GM19035 (cell line): ENCODE measurements around the gene KRTAP13-3.
A peak's percentile ranks its signal among the peaks of the same experiment; 100 is the strongest.

Source experiments
- ATAC-seq: cut with Tn5 transposase; IDR thresholded peaks from one replicate; pipeline ENCODE4 v1.9.1; 2021; ENCODE audit not compliant: unreplicated experiment

KRTAP13-3 gene, protein sequence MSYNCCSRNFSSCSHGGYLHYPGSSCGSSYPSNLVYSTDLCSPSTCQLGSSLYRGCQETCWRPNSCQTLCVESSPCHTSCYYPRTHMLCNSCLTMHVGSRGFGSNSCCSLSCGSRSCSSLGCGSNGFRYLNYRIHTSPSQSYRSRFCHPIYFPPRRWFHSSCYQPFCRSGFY

DNA sequence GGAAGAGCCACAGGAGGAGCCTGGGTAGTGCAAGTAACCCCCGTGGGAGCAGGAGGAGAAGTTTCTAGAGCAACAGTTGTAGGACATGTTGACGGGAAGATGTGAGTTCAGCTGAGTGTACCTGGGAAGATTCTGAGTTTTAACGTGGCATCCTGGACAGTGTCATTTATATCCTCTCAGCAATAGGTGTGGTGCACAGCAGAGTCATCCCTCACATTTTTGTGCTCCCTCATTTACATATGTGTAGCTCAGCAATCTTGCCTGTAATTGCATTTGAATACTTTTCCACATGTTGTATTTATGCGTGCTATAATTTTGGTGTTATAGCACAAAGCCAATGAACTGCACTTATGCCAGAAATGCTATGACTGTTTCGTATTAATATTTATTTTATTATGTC is at the start of gene KRTAP13-3:
TSS of gene KRTAP13-3 (minus strand) at position 101 of the 400 bp plus-strand sequence. CDS start at position 87, 14 bp downstream.
- ATAC-seq: no peak

DNA sequence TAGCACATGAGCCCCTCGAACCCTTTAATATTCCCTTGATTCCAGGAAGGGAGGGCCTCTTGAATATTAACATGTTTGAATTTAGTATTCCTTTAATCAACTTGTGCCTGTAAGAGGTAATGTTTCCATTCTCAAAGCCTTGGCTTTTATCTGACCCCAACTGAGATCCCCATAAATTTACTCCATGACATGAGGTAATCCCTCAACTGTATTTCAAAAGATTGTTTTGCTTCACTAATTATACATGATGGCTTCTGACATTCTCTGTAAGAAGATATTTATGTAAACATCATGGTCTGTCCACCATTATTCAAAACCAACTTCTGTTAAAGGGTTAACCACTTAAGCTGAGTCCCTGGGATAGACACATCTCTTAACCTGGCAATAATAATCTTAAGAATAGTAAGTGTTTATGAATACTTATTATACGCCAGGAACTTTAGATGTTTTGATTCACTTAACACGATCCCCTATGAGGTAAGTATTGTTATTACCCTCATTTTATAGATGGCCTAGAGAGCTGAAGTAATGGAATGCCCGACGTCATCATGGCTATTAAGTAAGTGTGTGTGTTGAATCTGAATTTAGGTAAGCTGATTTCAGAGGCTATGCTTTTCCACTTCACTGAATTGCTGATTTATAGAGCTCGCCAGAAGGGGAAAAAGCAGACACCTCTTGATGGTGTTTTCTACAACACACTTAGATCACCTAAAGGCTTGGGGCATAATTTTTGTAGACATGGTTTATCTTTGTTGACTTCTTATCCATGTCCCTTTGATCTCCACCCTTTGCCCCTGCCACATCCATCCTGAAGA is 43.4 kb upstream of the KRTAP13-3 start:
- no peak for ATAC-seq

DNA sequence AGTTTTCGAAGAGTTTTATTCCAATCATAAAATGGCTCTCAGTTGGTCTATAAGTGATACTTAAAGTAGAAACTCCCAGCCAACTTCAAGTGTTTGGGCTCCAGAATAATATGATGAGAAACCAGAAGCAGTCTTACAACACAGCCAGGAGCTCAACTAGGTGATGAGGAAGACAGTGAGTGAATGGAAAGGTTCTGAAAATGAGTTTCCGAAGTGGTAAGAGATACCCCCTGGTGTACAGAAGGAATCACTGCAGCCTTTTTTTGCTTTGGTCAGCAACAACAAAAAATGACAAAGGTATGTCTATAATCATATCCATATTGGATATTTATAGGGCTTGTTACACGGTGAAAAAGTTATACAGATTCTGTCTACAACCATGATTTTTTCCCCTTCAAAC is 38.0 kb upstream of the KRTAP13-3 start:
- no peak for ATAC-seq

DNA sequence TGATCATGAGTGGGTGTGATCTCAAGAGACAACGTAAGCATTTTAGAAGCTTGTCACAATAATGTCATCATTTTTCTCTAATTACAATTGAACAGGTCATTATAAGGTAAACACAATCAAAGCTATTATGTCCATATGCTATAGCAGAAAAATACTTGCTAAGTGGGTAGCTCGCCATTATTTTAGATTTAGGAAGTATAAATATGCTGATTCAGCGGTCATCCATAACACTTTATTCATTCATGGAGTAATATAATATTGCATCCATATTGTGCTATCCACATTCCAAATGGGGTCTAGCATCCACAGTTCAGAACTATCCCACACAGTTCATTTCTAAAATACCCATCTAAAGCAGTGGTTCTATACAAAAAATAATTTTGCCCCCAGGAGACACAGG is 22.8 kb upstream of the KRTAP13-3 start:
- no peak for ATAC-seq

DNA sequence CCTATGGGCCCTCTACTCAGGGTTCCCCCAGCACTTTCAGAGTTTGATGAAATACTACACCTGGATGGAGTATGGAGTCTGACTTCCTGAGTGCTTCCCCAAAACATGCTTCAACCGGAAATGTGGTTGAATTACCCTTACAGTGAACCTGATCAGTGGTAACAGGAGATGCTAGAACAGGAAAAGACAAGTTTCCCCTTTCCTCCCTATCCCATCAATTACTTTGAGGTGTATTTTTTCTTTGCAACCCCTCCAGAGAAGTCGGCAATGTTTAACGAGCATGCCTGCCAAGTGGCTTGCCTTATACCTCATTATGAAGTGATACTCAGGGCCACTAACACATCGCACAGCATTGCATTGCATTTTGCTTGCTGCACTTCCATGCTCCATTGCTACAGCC is 21.3 kb upstream of the KRTAP13-3 start:
- ATAC-seq: no peak

DNA sequence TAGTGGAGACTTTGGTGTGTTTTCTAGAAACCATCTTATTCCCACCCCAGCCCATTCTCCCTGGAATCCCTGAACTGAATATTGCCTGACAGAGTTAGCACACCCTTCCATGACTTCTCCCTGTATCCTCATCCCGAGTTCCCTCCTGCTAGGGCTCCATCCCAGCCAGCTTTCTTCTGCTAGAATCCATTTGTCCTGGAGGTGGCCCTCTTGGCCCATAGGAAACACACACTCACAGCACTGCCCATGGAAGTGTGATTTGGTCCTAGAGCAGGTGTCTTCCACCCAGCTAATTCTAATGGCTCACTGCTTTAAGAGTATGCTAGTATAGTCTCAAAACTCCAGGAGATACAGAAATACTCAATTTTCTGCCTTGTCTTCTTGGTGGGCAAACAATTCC is 18.5 kb upstream of the KRTAP13-3 start:
- no peak for ATAC-seq

DNA sequence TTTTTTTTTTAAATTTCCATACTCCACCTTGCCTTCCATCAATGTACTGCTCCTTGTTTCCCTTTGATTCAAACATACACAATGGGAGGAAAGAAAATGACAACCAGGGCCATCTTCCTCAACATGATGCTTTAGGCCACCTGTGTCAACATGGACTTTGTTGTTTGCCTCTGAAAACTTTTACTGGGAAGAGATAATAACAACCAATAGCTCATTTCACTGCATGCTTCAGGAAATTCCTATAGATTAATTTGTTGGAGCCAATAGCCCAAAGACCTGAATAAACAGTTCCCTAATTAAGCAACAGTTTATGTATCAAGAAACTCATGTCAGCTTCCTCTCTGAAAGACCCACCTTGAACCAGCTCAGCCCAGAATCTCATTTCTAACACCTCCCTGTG is 17.5 kb upstream of the KRTAP13-3 start:
- ATAC-seq: no peak

DNA sequence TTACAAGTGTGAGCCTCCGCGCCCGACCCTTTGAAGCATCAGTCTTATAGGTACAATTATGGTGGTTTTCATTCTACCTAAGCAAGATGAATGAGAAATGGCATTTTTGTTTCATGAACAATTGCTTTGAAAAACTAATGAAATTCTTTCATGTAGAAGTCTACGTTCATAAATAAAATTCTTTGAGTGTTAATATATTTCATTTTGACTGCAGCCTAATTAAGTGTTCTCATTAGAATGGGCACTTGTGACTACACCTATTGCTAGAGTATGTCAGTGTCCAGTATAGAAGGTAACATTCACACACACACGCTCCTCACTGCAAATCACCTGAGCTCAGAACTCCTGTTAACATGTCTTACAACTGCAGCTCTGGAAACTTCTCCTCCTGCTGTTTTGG is 14.2 kb upstream of the KRTAP13-3 start, which contains the start of gene KRTAP15-1:
TSS of gene KRTAP15-1 (plus strand) at position 301 of the 400 bp plus-strand sequence. CDS start at position 354, 53 bp downstream.
- ATAC-seq: no peak

DNA sequence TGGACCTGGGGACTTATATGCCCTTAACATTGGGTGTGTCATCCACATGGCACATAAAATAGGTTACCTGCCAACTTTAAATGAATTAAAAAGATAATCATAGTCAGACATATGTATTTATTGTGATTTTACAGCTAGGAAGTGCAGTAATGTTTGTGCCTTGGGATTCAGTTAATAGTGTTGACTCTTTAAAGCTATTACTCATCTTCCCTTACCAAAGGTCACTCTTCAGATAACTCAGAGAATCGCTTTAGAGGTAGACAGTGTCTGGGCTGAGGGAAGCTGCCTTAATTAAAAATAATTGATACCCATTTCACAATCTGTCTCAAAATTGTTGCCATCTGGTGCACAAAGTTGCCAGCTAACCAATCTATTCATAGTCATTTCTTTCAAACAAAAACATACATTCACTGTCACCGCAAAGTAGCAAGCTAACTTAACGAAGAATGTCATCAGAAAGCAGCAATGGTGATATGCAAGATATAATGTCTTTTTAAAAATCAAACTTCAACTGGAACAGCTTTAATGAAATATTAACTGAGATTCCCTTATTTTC is 11.4 kb upstream of the KRTAP13-3 start:
- no peak for ATAC-seq

DNA sequence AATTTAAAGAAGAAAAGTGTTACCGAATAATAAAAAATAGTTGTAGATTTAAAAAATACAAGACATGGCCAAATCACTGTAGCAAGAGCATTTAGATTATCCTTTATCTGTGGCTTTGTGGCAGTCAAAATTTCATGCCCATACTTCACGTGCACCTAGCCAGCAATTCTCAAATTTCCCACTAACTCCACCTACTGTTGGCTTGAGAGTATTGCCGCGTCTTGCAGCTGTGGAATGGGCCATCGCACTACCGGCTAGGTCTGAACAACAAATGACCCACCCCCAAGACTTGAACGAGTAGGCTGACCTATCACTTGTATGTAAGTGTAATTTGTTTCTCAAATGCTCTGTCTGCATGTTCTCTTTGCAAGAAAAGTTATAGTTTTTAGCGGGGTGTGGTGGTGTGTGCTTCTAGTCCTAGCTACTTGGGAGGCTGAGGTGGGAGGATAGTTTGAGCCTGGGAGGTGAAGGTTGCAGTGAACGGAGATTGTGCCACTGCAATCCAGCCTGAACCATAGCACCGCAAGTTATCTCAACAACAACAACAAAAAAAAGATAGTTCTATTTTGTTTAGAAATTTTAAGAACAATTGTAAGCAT is 8.4 kb upstream of the KRTAP13-3 start:
- ATAC-seq: peak; percentile 55

DNA sequence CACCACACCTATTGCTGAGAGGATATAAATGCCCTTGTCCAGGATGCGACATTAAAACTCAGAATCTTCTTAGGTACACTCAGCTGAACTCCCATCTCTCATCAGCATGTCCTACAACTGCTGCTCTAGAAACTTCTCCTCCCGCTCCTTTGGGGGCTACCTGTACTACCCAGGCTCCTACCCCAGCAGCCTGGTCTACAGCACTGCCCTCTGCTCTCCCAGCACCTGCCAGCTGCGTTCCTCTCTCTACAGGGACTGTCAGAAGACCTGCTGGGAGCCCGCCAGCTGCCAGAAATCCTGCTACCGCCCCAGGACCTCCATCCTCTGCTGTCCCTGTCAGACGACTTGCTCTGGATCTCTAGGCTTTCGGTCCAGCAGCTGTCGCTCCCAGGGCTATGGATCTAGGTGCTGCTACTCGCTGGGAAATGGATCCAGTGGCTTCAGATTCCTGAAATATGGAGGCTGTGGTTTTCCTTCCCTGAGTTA is 4.5 kb upstream of the KRTAP13-3 start, which contains the start of gene KRTAP13-4:
TSS of gene KRTAP13-4 (plus strand) at position 51 of the 486 bp plus-strand sequence. CDS start at position 107, 56 bp downstream.
- no peak for ATAC-seq

DNA sequence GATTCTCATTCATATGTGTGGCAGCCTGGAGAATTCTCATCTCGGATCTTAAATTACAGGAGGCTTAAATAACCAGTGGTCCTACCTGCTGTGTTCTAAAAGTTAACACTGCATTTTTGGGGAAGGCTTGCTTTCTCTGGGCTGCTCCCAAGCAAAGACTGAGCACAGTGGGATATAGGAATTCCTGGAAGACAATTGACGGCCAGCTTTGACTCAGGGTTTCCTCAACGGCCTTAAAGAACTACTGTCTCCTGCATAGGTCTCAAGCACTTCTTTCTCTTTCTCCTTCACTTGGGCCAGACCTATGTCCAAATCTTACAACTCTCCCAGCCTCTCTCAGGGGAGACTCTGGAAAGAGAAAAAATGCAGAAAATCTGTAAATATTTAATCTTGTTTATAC is 1.0 kb upstream of the KRTAP13-3 start:
- no peak for ATAC-seq

DNA sequence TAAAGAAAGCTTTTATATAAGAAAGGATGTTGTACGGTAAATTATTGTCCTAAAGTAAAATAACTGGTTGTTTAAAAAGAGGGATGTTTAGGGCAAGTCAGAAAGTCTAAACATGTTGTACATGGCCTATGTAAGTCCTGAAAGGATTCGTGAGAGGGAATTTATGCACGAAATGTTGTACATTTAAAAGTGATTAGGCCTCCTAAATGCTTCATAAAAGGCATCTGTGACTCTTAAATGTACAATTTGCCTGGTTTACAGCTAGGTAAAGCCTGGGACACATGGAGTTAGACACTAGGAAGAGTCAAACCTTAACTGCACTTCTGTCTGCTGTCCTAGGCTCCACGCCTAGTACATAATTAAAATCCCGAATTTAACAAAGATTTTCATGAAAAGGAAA is 9.7 kb downstream of the KRTAP13-3 start:
- no peak for ATAC-seq

DNA sequence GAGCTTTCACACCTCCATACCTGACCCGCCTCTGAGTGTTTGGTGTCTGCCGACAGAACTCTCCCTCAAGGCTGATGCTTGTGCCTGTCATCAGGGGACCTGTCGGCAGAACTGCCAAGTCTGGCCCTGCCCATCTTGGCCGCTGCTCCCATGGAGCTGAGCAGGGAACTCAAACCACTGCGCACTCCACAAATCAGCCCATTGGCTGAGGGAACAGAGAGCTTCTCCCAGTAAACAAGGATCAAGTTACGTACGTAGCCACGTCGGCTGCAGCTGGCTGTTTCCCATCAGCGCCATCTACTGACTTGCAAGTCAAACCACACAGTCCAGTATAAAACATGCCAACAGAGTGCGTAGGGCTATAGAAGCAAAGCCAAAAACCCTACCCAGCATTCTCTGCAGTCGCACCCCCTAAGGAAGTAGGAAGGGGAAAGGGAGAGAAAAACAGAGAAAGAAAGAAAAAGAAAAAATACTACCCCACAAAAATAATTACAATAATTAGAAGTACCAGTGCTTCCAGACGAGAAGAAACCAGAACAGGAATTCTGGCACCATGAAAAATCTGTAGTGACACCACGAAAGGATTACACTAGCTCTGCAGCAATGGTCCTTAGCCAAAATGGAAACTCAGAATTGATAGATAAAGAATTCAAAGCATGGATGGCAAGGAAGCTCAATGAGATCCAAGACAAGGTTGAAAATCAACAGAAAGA is 16.8 kb downstream of the KRTAP13-3 start:
- ATAC-seq: no peak

DNA sequence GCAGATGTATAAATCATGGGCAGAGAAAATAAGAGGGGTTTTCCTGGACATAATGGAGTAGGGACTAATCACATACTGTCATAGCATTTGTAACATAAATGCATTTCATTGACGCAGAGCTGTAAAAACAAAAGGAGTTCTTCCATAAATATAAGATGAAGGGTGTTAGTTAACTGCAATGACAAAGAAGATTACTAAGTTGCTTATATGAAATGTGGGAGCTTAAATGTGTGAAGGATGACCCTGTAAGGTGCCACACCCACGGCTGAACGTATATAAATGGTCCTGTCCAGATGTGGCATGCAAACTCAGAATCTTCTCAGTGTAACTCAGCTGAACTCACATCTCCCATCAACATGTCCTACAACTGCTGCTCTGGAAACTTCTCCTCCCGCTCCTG is 30.0 kb downstream of the KRTAP13-3 start, which contains the start of gene KRTAP13-1:
TSS of gene KRTAP13-1 (plus strand) at position 301 of the 400 bp plus-strand sequence. CDS start at position 357, 56 bp downstream.
- no peak for ATAC-seq

DNA sequence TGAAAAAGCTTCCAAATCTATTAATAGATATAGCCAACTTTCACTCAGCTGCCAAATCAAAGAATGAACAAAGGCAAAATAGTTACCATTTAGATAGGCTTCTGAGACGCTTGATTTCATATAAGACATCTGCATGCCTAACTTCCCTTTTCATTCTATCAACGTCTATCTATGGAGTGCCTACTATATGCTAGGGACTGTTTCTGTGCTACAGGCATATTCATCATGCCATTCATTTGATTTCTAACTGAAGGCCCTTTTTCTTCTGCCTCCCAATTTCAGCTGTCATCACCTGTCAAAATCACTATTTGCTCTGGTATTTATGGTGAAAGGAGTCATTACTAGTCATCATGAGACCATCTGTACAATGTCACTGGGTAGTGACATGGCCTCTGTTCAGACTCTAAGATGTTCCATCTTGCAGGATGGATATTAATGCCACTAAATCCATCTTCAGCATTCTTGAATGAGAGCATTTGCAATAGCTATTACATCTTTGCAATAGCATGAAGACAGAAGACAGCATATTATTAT is 34.2 kb downstream of the KRTAP13-3 start:
- ATAC-seq: no peak

DNA sequence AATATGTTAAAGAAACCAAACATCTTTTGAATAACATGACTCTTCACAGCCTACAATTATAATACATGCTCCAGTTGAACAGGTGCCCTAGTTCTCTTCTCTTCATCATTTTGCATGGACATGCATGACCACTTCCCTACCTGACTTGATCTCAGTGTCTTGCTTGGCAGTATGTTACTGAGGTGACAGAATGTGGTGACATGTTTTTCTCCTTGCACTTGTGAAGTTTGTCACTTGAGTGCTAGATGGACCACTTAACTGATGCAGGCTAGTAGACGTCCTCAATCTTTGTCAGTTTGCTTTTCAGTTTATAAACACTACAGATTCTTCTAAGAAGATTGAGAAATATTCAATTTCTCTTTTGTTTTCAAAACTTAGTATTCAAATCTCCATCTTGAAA is 43.5 kb downstream of the KRTAP13-3 start:
- ATAC-seq: no peak
